Ramos (cell line): ENCODE measurements around the gene FBXL20.

Experiments used
- in situ Hi-C: fragments of 300-500 bp; cut with MboI; formaldehyde crosslinking; loops from one replicate; pipeline ENCODE4 v1.14.3; 2022; ENCODE audit warnings: low sequenced_read_pairs; ENCODE audit not compliant: unreplicated experiment

FBXL20 gene

GRCh38 chr17:39212841-39213480 lies 188.5 kb downstream of the FBXL20 start:
- in situ Hi-C loops, result no loop called here

DNA sequence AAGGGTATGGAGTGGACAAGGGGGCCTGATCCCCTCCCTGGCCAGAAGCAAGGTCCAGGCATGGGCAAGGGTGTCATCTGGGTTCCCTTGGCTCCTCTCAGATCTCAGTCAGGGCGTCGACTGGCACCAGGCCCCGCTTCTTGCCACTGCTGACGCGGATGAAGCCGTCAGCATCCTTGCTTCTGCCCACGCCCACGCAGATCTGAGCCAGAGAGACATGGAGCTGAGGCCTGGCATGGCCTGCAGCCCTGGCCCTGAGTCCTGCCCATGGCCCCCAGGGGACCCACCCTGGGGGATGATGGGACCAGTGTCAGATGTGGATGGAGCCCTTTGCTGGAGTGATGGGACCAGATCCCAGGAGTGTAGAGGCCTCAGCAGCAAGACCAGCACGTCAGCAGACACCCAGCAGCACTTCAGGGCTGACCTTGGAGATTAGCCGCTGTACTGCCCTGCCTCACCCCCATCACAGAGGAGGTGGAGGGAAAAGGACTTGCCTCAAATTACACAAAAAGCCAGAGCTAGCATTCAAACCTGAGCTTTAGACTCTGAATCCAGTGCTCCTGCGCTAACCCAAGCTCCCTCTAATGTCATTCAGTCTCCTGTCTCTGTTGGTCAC lies 189.1 kb downstream of the FBXL20 start:
- in situ Hi-C loops, result no loop called here

- in situ Hi-C loops, result no loop called here
These were observed 191.4 kb downstream of the FBXL20 start for GRCh38 chr17:39210093-39210434.

DNA sequence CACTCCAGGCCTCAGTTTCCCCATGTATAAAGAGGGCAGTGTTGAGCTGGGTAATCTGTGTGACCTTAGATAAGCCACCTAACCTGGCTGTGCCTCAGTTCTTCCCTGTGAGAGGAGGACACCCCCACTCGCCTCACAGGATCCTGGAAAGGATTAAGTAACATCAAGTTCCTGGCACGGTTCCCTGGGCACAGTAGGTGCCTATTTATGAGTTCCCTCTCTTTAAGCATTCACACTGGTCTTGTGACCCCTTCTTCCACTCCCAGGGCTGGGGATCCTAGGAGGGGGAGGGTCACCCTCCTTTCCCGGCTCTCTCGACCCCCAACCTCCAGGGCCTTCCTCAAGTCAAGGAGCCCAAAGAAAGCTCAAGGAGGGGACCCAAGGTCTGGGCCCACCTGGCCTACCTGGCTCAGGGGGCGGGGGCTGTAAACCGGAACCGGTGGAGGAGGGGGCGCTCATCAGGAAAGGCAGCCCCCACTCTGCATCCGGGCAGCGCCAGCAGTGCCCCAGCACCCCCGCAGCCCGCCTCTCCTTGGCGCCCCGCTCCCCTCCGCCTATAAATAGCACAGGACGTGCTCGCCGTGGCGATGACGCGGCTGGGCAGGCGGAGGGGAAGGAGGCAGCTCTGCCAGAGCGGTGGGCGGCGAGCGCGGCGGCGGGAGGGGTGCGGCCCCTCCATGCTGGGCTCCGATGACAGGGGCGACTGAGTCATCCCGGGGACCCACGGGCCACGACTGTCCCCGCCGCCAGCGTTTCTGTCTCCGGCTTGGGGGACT lies 191.9 kb downstream of the FBXL20 start:
- in situ Hi-C loops, result loop anchor here (5.0 kb wide), 1 partner anchor 33 kb away; no protein-coding TSS in a partner anchor

GRCh38 chr17:39208893-39209292 lies 192.5 kb downstream of the FBXL20 start:
- in situ Hi-C loops, result loop anchor here (5.0 kb wide), 1 partner anchor 33 kb away; no protein-coding TSS in a partner anchor

- in situ Hi-C loops, result loop anchor here (5.0 kb wide), 1 partner anchor 34 kb away; no protein-coding TSS in a partner anchor
These were observed 193.3 kb downstream of the FBXL20 start for GRCh38 chr17:39208136-39208535.

DNA sequence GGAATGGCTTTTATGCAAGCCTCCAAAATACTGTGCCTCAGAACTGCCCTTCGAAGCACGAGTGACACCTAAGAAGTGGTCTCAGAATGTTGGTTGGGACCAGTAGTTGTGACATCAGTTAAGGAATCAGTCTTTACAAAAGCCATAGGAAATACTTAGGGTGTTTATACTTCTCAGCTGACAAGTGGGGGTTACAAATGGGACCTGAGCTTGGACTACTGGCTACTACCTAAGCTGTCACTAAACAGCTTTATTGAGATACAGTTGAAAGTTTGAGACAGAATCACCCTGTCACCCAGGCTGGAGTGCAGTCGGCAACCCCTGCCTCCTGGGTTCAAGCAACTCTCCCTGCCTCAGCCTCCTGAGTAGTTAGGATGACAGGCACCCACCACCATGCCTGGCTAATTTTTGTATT lies 196.3 kb downstream of the FBXL20 start:
- in situ Hi-C loops, result loop anchor here (5.0 kb wide), 1 partner anchor 37 kb away; no protein-coding TSS in a partner anchor

- in situ Hi-C loops, result no loop called here
These were observed 197.2 kb downstream of the FBXL20 start for GRCh38 chr17:39204245-39204644.
